Caco-2 (cell line): ENCODE results near the gene EOLA2. TPM values are rescaled to one million over a fixed set of nuclear protein-coding genes. Genes with fewer than 3 reads are reported as not detected.
"Not testable (repeated sequence)": the region's sequence is repeated elsewhere in the genome, so short reads cannot be mapped to it uniquely, and the experiment has no call there.

Source experiments
- BruUV-seq: library from RNA; stranded (reverse); fragments of 400-500 nt; replicated peaks from 2 replicates; lab custom pipeline; 2021; lab: Mats Ljungman, UMichigan
- CTCF ChIA-PET: fragments of 300-600 bp; sonication (Branson Sonifier 250); formaldehyde crosslinking; loops from one replicate; lab custom pipeline; 2022; ENCODE audit warnings: antibody characterized with exemption; lab: Charles Lee
- POLR2A ChIA-PET: fragments of 300-600 bp; sonication (Branson Sonifier 250); formaldehyde crosslinking; loops from one replicate; lab custom pipeline; 2022; ENCODE audit warnings: antibody characterized with exemption; lab: Charles Lee
- DNase-seq, 2 experiments: peaks; one replicate each; pipeline versions ENCODE4 v3.0.0 to v3.0.0-alpha.2; 2020 to 2022
- H3K27me3 ChIP-seq: replicated peaks from 2 replicates; pipeline ENCODE4 v1.6.0; 2011; ENCODE audit warnings: low read length; ENCODE audit not compliant: control insufficient read depth, insufficient read depth
- H3K36me3 ChIP-seq: 2 replicates; pipeline ENCODE4 v1.5.1; 2011; ENCODE audit warnings: low read length; ENCODE audit not compliant: control insufficient read depth, insufficient read depth
- H3K4me1 ChIP-seq: fragments of 250-450 bp; sonication (Bioruptor Pico); 2 replicates; pipeline ENCODE4 v1.5.1; 2020; ENCODE audit warnings: mild to moderate bottlenecking
- H3K4me3 ChIP-seq: 2 replicates; pipeline ENCODE4 v1.5.1; 2011; ENCODE audit warnings: low read depth, mild to moderate bottlenecking, control low read depth, low read length
- H3K9me3 ChIP-seq: fragments of 250-450 bp; sonication (Bioruptor Pico); 2 replicates; pipeline ENCODE4 v1.5.1; 2020; ENCODE audit warnings: mild to moderate bottlenecking, moderate library complexity
- H3K27ac Mint-ChIP-seq: one replicate; pipeline ENCODE4 v1.8.0; 2022; ENCODE audit warnings: mixed read lengths; ENCODE audit not compliant: unreplicated experiment
- H3K27me3 Mint-ChIP-seq: one replicate; pipeline ENCODE4 v1.8.0; 2022; ENCODE audit warnings: mixed read lengths; ENCODE audit not compliant: insufficient read depth, unreplicated experiment
- H3K36me3 Mint-ChIP-seq: one replicate; pipeline ENCODE4 v1.8.0; 2022; ENCODE audit warnings: mild to moderate bottlenecking, mixed read lengths; ENCODE audit not compliant: insufficient read depth, unreplicated experiment
- H3K4me1 Mint-ChIP-seq: one replicate; pipeline ENCODE4 v1.8.0; 2022; ENCODE audit warnings: low read depth, mixed read lengths; ENCODE audit not compliant: unreplicated experiment
- H3K4me3 Mint-ChIP-seq: one replicate; pipeline ENCODE4 v1.8.0; 2022; ENCODE audit warnings: mild to moderate bottlenecking, moderate library complexity, mixed read lengths; ENCODE audit not compliant: unreplicated experiment
- H3K9me3 Mint-ChIP-seq: one replicate; pipeline ENCODE4 v1.8.0; 2022; ENCODE audit warnings: mixed read lengths; ENCODE audit not compliant: unreplicated experiment
- CTCF ChIP-seq, 2 experiments: fragments of 200-600 bp in 1 of 2; IDR thresholded peaks; 1 replicate in 1 of 2; 2 replicates in 1 of 2; pipeline versions ENCODE4 v1.5.1 to v1.8.0; 2011 to 2022; ENCODE audit warnings: antibody characterized with exemption in 1 of 2, control low read depth in 1 of 2, inconsistent platforms in 1 of 2, low read depth in 1 of 2, low read length in 1 of 2, mild to moderate bottlenecking in 1 of 2, moderate library complexity in 1 of 2; ENCODE audit not compliant: insufficient read depth in 1 of 2, severe bottlenecking in 1 of 2, unreplicated experiment in 1 of 2
- intact Hi-C: fragments of 100-400 bp; cut with micrococcal nuclease; formaldehyde crosslinking; loops from one replicate; pipeline ENCODE4 v1.10.0; 2022; ENCODE audit not compliant: unreplicated experiment
- total RNA-seq: library from RNA; stranded (reverse); gene quantifications from 2 replicates; pipeline ENCODE4 v1.2.3, GENCODE V29; 2022

EOLA2 gene
- total RNA-seq, 1 experiment from 2014 or later = 32.1 TPM

GRCh38 chrX:149923836-149924235 is 14.5 kb downstream of the EOLA2 start:
- H3K4me3 Mint-ChIP-seq, intact Hi-C loops, H3K36me3 ChIP-seq, POLR2A ChIA-PET, H3K9me3 Mint-ChIP-seq, BruUV-seq, H3K4me1 Mint-ChIP-seq, H3K27ac Mint-ChIP-seq, H3K9me3 ChIP-seq, CTCF ChIA-PET, H3K36me3 Mint-ChIP-seq, H3K27me3 ChIP-seq, H3K27me3 Mint-ChIP-seq, DNase-seq, H3K4me1 ChIP-seq, H3K4me3 ChIP-seq: not testable (repeated sequence)

DNA sequence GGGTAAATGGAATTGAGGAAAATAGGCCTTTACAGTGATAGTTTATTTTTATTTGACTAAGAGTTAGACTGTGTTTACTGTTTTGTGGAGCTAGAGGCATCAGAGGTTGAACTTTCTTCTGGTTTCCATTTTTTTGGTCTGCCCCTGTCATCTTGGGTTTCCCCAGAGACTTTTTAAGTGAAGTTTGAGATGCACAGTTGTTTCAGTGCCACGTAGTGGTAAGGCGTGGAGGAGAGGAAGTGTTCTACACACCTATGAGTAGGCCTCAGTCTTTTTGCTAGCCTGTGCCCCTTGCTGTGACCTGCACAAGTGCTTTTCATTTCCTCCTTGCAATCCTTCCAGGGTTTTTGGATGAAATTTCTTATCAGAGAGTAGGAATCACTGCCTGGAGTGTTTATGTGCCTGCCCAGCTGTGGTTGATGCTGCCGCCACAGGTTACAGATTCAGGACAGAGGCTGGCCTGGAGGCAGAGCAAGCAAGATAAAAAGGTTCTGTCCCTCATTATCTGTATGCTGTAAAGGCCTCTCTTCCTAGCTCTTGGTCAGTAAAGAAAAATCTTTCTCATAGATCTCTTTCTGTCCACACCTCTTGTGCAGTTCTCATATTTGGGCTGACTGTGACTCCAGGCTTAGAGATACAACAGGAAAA is 21.4 kb downstream of the EOLA2 start:
- no peak for TF ChIP-seq CTCF (IDR thresholded peaks at IDR 0.05; ENCODE audit: insufficient read depth in 1 of 2, low read depth in 1 of 2, low read length in 1 of 2, severe bottlenecking in 1 of 2, unreplicated experiment in 1 of 2)
- Histone ChIP-seq H3K27me3 (no peaks in the 10 kb centered on the region), H3K4me1 (no peaks in the 10 kb centered on the region), H3K4me3 (no peak overlapping the region), H3K36me3 (no peaks in the 10 kb centered on the region), H3K9me3 (no peaks in the 10 kb centered on the region)
- Mint-ChIP-seq H3K9me3 (peaks cover 9% of the 10 kb centered on the region), H3K27me3 (no peaks in the 10 kb centered on the region), H3K36me3 (no peaks in the 10 kb centered on the region), H3K4me1 (no peaks in the 10 kb centered on the region), H3K4me3 (no peak overlapping the region), H3K27ac (no peak overlapping the region)
- POLR2A ChIA-PET = no interaction called here
- no TSS peak for BruUV-seq
- DNase-seq = no peak
- intact Hi-C loops = no loop called here
- CTCF ChIA-PET = no interaction called here

GRCh38 chrX:149910178-149910695 is 28.1 kb downstream of the EOLA2 start:
- H3K27me3 Mint-ChIP-seq = no peaks in the 10 kb centered on the region
- BruUV-seq = no TSS peak
- H3K36me3 Mint-ChIP-seq = peaks cover 5% of the 10 kb centered on the region
- H3K4me1 ChIP-seq = no peaks in the 10 kb centered on the region
- H3K9me3 Mint-ChIP-seq = peaks cover 9% of the 10 kb centered on the region
- H3K4me3 ChIP-seq = no peak overlapping the region
- intact Hi-C loops = no loop called here
- no peaks in the 10 kb centered on the region for H3K9me3 ChIP-seq
- no peaks in the 10 kb centered on the region for H3K36me3 ChIP-seq
- no peak for DNase-seq
- H3K4me3 Mint-ChIP-seq = no peak overlapping the region
- ChIA-PET CTCF (no interaction called here), POLR2A (no interaction called here)
- no peak overlapping the region for H3K27ac Mint-ChIP-seq
- no peak for TF ChIP-seq CTCF (IDR thresholded peaks at IDR 0.05; ENCODE audit: insufficient read depth in 1 of 2, low read depth in 1 of 2, low read length in 1 of 2, severe bottlenecking in 1 of 2, unreplicated experiment in 1 of 2)
- H3K4me1 Mint-ChIP-seq = no peaks in the 10 kb centered on the region
- H3K27me3 ChIP-seq = no peaks in the 10 kb centered on the region
